ENCODE results near the gene ZNF710. TPM values are rescaled to one million over a fixed set of nuclear protein-coding genes. Genes with fewer than 3 reads are reported as not detected.

Gene ZNF710
- polyA plus RNA-seq, 1 donor from 2014 or later: 10.2 TPM

GRCh38 chr15:90006217-90007075, 5.3 kb downstream of the ZNF710 start:
- Histone ChIP-seq H3K9me3 (ENCODE audit: low read length) (no peaks in the 10 kb centered on the region), H3K9me2 (ENCODE audit: insufficient read depth, low read length) (no peaks in the 10 kb centered on the region), H3K4me2 (ENCODE audit: low read length) (no peak overlapping the region), H4K20me1 (ENCODE audit: insufficient read depth) (no peaks in the 10 kb centered on the region), H3K4me3 (ENCODE audit: low read length) (no peak overlapping the region), H3K9ac (ENCODE audit: low read length) (no peak overlapping the region), H3F3A (ENCODE audit: insufficient read depth, low read length, poor library complexity, severe bottlenecking) (no peaks in the 10 kb centered on the region), H3K36me3 (ENCODE audit: insufficient read depth, low read length) (no peaks in the 10 kb centered on the region), H3K79me2 (replicated peaks; ENCODE audit: insufficient read depth, low read length) (peaks cover 57% of the 10 kb centered on the region), H3K27me3 (ENCODE audit: insufficient read depth, low read depth, low read length) (no peaks in the 10 kb centered on the region), H2AFZ (ENCODE audit: low read depth, low read length) (no peak overlapping the region), H3K27ac (ENCODE audit: low read length) (no peak overlapping the region)
- TF ChIP-seq SMC3 (conservative IDR thresholded peaks at IDR 0.05; ENCODE audit: poor library complexity): no peak
- no peak for TF ChIP-seq POLR2AphosphoS5 (IDR thresholded peaks at IDR 0.05)
- TF ChIP-seq EP300 (conservative IDR thresholded peaks at IDR 0.05; ENCODE audit: poor library complexity, severe bottlenecking): no peak
- TF ChIP-seq RAD21 (conservative IDR thresholded peaks at IDR 0.05): no peak
- no peak for TF ChIP-seq EZH2 (IDR thresholded peaks at IDR 0.05; ENCODE audit: borderline replicate concordance, insufficient read depth, low read length, poor library complexity, severe bottlenecking)
- TF ChIP-seq TAF1 (IDR thresholded peaks at IDR 0.05; ENCODE audit: low read depth): no peak

GRCh38 chr15:90007076-90007460, 5.9 kb downstream of the ZNF710 start:
- H4K20me1 ChIP-seq (ENCODE audit: insufficient read depth): no peaks in the 10 kb centered on the region
- H3K27ac ChIP-seq (ENCODE audit: low read length): no peak overlapping the region
- TF ChIP-seq SMC3 (conservative IDR thresholded peaks at IDR 0.05; ENCODE audit: poor library complexity): no peak
- TF ChIP-seq POLR2AphosphoS5 (IDR thresholded peaks at IDR 0.05): no peak
- no peak for TF ChIP-seq EZH2 (IDR thresholded peaks at IDR 0.05; ENCODE audit: borderline replicate concordance, insufficient read depth, low read length, poor library complexity, severe bottlenecking)
- TF ChIP-seq REST (IDR thresholded peaks at IDR 0.05; ENCODE audit: borderline replicate concordance): no peak
- no peak for TF ChIP-seq RAD21 (conservative IDR thresholded peaks at IDR 0.05)
- TF ChIP-seq EP300 (conservative IDR thresholded peaks at IDR 0.05; ENCODE audit: poor library complexity, severe bottlenecking): no peak
- no peak for TF ChIP-seq TAF1 (IDR thresholded peaks at IDR 0.05; ENCODE audit: low read depth)
- no peak for TF ChIP-seq MXI1 (conservative IDR thresholded peaks at IDR 0.05; ENCODE audit: poor library complexity, severe bottlenecking)
- no peak for TF ChIP-seq CTCF (IDR thresholded peaks at IDR 0.05; ENCODE audit: poor library complexity, severe bottlenecking)
- no peaks in the 10 kb centered on the region for H3K9me2 ChIP-seq (ENCODE audit: insufficient read depth, low read length)
- no peaks in the 10 kb centered on the region for H3K27me3 ChIP-seq (ENCODE audit: insufficient read depth, low read depth, low read length)
- H3K79me2 ChIP-seq (replicated peaks; ENCODE audit: insufficient read depth, low read length): peaks cover 63% of the 10 kb centered on the region
- H3F3A ChIP-seq (ENCODE audit: insufficient read depth, low read length, poor library complexity, severe bottlenecking): no peaks in the 10 kb centered on the region
- H3K36me3 ChIP-seq (ENCODE audit: insufficient read depth, low read length): no peaks in the 10 kb centered on the region
- no peak overlapping the region for H3K4me2 ChIP-seq (ENCODE audit: low read length)
- no peak overlapping the region for H3K9ac ChIP-seq (ENCODE audit: low read length)
- no peak overlapping the region for H2AFZ ChIP-seq (ENCODE audit: low read depth, low read length)
- peaks cover 3% of the 10 kb centered on the region for H3K9me3 ChIP-seq (ENCODE audit: low read length)
- H3K4me3 ChIP-seq (ENCODE audit: low read length): no peak overlapping the region

Data from neural cell (in vitro differentiated cells).